Measurements from ENCODE around the gene MRC2. TPM values are rescaled to one million over a fixed set of nuclear protein-coding genes. Genes with fewer than 3 reads are reported as not detected.
A peak's percentile ranks its signal among the peaks of the same experiment; 100 is the strongest.
"Not testable (repeated sequence)": the region's sequence is repeated elsewhere in the genome, so short reads cannot be mapped to it uniquely, and the experiment has no call there.

Gene MRC2
- total RNA-seq, 1 donor, result 245 TPM

DNA sequence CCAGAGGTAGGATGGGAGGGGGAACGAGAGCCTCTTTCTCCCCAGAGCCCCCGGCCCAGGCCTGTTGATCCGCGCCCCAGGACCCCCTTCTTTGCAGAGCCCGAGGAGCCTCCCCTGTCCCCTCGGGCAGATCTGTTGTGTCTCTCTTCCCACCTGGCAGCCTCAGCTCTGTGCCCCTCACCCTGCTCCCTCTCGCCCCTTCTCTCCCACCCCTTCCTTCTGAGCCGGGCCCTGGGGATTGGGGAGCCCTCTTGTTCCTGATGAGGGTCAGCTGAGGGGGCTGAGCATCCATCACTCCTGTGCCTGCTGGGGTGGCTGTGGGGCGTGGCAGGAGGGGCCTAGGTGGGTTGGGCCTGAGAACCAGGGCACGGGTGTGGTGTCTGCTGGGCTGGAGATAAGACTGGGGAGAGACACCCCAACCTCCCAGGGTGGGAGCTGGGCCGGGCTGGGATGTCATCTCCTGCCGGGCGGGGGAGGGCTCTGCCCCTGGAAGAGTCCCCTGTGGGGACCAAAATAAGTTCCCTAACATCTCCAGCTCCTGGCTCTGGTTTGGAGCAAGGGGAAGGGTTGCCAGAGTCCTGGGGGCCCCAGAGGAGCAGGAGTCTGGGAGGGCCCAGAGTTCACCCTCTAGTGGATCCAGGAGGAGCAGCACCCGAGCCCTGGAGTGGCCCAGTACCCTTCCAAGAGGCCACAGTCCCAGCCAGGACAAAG is 65.4 kb downstream of the MRC2 start:
- DNase-seq (ENCODE audit: low read depth), result peak; percentile 31
- TF ChIP-seq, protein P1, sequence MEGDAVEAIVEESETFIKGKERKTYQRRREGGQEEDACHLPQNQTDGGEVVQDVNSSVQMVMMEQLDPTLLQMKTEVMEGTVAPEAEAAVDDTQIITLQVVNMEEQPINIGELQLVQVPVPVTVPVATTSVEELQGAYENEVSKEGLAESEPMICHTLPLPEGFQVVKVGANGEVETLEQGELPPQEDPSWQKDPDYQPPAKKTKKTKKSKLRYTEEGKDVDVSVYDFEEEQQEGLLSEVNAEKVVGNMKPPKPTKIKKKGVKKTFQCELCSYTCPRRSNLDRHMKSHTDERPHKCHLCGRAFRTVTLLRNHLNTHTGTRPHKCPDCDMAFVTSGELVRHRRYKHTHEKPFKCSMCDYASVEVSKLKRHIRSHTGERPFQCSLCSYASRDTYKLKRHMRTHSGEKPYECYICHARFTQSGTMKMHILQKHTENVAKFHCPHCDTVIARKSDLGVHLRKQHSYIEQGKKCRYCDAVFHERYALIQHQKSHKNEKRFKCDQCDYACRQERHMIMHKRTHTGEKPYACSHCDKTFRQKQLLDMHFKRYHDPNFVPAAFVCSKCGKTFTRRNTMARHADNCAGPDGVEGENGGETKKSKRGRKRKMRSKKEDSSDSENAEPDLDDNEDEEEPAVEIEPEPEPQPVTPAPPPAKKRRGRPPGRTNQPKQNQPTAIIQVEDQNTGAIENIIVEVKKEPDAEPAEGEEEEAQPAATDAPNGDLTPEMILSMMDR (IDR thresholded peaks at IDR 0.05; ENCODE audit: insufficient read depth, low read length), result peak; percentile 68
- H3K4me3 ChIP-seq (ENCODE audit: low read depth, low read length), result no peak overlapping the region

DNA sequence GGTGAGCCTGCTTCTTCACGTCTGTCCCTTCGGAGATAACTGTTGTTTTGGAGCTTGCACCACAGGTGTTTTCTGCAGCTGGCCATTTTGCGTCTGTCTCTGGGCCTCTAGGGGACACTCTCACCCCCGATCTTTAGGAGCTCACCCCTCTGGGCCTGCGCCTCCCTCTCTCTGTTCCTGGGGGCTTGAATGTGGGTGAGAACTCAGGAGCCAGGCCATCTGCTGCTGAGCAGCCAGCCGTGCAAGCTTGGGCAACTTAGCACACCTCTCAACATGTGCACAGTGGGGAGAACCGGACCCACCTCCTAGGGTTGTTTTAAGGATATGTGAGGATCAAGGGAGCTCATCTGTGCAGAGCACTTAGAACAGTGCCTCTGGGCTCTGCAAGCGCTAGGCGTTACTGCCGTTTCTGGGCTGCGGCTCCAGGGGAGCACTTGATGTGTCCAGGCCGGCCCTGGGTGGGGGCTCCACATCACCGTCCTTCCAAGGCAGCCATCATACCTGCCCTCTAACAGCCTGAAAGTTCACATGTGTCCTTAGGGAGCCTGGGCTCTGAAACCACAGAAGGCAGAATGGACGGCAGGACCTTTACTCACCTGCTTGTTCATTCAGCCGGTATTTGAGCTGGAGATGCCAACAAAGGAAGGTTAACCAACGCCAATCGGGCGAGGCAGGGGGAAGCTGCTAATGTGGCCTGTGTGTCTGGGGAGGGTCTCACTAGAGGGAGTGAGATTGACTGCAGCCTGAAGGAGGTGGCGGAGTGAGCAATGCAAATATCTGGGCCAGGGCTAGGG is 66.3 kb downstream of the MRC2 start:
- H3K4me3 ChIP-seq (ENCODE audit: low read depth, low read length), result no peak overlapping the region
- TF ChIP-seq, protein P1 (IDR thresholded peaks at IDR 0.05; ENCODE audit: insufficient read depth, low read length), result no peak
- no peak for DNase-seq (ENCODE audit: low read depth)

DNA sequence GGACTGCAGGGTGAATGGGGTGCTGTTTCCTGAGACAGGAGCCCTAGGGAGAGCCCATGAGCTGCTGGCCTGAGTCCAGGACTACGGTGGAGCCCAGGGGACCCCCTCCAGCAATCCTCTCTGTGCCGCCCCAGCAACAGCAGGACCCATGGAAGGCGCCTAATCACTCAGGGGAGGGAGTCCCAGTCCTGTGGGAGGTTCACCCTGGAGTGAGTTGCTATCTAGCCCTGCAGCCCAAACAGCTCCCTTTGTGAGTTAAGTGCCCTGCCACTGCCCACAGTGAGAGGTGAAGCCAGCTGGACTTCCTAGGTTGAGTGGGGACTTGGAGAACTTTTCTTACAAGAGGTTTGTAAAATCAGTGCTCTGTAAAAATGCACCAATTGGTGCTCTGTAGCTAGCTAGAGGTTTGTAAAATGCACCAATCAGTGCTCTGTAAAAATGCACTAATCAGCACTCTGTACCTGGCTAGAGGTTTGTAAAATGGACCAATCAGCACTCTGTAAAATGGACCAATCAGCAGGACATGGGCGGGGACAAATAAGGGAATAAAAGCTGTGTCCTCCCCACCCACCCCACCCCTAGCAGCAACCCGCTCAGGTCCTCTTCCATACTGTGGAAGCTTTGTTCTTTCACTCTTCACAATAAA is 67.7 kb downstream of the MRC2 start:
- not testable (repeated sequence) for H3K4me3 ChIP-seq (ENCODE audit: low read depth, low read length); DNase-seq (ENCODE audit: low read depth)

DNA sequence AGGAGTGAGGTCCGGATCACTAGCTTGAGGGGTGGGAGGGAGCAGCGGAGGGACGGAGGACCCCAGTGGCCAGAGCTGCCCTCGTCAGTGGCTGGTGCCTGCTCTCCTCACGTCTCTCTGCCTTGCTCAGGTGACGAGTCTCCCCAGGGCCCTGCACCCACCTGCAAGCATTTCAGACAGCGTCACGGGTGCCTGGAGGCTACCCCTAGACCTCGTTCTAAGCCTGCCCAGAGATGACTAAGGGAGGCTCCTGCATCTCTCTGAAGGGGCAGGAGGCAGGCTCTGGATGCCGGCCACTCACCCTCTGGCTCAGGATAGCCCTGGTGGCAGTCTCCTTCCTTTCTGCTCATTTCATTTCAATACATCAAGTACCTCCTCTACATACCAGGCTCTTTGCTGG is 68.8 kb downstream of the MRC2 start:
- peak; percentile 40 for DNase-seq (ENCODE audit: low read depth)
- H3K4me3 ChIP-seq (ENCODE audit: low read depth, low read length), result no peak overlapping the region
- TF ChIP-seq, protein P1 (IDR thresholded peaks at IDR 0.05; ENCODE audit: insufficient read depth, low read length), result no peak

DNA sequence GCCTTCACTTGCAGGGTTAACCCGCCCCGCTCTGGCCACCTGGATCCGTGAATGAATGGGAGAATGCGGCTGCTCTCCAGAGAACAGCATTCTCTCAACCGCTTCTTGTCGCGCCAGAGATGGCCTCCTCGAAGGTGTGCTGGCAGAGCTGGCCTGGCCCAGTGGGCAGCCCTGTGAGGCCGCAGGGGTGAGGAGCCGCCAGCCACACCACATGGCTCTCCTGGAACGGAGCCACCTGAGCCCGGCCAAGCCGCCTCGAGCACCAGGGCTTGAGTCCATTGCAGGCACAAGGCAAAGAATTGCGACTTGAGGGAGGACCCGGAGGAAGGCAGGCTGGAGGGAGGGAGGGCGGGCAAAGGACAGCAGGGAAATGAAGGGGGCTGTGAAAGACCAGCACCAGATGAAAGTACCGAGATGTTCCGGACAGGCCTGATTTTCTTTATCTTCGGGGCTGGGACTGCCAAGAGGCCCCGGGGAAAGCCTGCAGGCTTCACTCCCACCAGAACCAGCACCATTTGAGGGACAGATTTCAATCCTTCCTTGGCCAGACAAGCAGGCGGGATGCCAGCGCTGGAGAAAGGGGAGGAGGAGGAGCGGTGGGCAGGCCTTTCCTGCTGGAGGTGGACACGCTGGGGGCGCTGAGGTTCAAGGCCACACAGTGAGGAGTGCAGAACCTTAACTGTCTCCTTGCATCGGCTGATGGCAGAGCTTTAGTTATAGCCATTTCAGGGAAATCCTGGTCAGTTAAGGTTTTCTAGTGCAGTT is 69.4 kb downstream of the MRC2 start:
- DNase-seq (ENCODE audit: low read depth), result peak; percentile 38
- no peak overlapping the region for H3K4me3 ChIP-seq (ENCODE audit: low read depth, low read length)
- TF ChIP-seq, protein P1 (IDR thresholded peaks at IDR 0.05; ENCODE audit: insufficient read depth, low read length), result no peak

DNA sequence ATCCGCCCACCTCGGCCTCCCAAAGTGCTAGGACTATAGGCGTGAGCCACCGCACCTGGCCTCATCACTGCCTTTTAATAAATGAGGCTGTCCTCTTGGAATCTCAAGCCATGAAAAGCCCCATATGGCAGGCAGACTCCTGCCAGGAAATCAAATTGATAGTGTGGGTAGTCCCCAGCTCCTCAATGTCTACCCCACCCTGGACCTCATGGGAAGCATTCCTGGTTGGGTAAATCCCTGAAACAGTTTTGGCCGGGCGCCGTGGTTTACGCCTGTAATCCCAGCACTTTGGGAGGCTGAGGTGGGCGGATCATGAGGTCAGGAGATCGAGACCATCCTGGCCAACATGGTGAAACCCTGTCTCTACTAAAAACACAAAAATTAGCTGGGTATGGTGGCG is 71.0 kb downstream of the MRC2 start:
- DNase-seq (ENCODE audit: low read depth); H3K4me3 ChIP-seq (ENCODE audit: low read depth, low read length): not testable (repeated sequence)

DNA sequence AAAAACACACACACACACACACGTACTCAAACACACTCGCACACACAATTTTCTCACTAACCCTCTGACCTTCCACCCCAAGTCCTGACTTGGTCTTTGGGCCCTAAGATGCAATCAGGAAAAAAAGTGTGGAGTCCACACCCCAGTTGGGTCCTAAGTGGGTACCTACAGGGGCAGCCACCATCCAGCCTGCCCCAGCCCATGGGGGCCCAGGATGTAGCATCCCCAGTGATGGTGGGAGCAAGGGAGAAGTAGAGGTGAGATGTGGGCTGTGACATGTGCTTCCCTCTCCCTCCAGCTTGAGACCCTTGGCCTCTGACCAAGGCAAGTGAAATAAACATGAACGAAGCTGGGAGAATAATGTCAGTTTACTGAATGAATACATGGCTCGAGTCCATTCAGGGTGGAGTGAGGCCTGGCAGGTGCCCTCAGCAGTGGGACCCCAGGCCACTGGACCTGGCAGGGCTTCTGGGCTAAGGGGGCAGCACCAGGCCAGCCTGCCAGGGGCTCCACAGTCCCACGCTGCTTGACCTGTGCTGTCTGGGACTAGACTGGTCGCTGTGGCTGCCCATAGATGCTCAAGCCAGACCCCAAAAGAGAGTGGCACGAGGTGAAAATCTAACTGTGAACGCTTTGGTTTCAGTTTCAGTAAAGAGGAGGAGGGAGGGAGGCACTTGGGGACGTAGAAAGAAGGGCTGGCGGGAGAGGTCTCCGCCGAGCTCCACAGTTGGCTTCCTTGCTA is 73.7 kb downstream of the MRC2 start:
- no peak for DNase-seq (ENCODE audit: low read depth)
- TF ChIP-seq, protein P1 (IDR thresholded peaks at IDR 0.05; ENCODE audit: insufficient read depth, low read length), result no peak
- H3K4me3 ChIP-seq (ENCODE audit: low read depth, low read length), result no peak overlapping the region

Data from fibroblast of the aortic adventitia (primary cell).